Tibial nerve (tissue), 4 donors: ENCODE measurements around the gene HLA-C.

Experiments
- EP300 ChIP-seq, 2 donors: sonication (generic); formaldehyde crosslinking; IDR thresholded peaks; one replicate each; pipeline ENCODE4 v1.6.1; 2017; ENCODE audit warnings: antibody characterized with exemption in 2 of 2, mild to moderate bottlenecking in 1 of 2
- POLR2A ChIP-seq, 2 donors: fragments of 450-650 bp; IDR thresholded peaks; one replicate each; pipeline ENCODE4 v1.6.1; 2017; ENCODE audit warnings: antibody characterized with exemption in 2 of 2, mild to moderate bottlenecking in 2 of 2, moderate library complexity in 2 of 2
- TF ChIP-seq, protein P1 (sequence below), 5 experiments: fragments of 200-600 bp in 3 of 5; fragments of 450-650 bp in 2 of 5; sonication (generic) in 3 of 5; IDR thresholded peaks; one replicate each; pipeline ENCODE4 v1.5.1; 2016 to 2019; ENCODE audit warnings: antibody characterized with exemption in 5 of 5, mild to moderate bottlenecking in 3 of 5, moderate library complexity in 2 of 5

DNA sequence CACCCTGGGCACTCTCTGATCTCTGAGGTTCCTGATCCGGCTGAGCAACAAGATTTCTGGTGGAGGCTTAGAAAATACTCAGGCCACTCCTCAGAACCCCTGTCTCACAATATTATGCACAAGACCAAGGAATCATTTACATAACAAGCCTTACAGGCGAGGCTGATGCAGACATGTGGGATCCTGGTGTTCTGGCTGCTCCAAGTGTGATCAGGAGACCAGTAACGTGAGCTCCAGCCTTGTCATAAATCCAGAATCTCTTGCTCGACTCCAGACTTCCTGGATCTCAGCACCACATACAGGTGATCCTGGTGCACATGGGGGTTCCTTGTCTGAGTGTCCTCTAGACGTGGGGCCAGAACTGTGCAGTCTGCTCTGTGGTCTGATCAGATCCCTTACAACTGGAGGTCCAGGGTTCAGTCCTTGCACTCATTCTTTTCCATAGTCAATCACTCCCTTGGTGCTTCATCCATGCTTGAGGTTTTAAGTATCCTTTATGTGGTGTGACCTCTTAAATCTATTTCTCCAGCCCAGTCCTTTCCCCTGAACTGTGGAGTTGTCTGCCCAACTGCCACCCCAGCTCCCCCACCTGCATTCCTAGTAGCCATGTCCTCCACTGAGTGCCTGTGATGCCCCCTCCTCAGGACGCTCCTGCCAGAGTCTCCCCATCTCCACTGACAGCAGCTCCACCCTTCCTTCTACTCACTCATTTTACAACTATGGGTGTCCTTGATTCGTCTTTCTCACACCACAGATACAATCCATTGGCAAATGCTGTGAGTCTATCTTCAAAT, 5.1 kb downstream of the HLA-C start:
- TF ChIP-seq POLR2A (IDR thresholded peaks at IDR 0.05) = no peak
- TF ChIP-seq EP300 (IDR thresholded peaks at IDR 0.05) = no peak
- TF ChIP-seq, protein P1, sequence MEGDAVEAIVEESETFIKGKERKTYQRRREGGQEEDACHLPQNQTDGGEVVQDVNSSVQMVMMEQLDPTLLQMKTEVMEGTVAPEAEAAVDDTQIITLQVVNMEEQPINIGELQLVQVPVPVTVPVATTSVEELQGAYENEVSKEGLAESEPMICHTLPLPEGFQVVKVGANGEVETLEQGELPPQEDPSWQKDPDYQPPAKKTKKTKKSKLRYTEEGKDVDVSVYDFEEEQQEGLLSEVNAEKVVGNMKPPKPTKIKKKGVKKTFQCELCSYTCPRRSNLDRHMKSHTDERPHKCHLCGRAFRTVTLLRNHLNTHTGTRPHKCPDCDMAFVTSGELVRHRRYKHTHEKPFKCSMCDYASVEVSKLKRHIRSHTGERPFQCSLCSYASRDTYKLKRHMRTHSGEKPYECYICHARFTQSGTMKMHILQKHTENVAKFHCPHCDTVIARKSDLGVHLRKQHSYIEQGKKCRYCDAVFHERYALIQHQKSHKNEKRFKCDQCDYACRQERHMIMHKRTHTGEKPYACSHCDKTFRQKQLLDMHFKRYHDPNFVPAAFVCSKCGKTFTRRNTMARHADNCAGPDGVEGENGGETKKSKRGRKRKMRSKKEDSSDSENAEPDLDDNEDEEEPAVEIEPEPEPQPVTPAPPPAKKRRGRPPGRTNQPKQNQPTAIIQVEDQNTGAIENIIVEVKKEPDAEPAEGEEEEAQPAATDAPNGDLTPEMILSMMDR (IDR thresholded peaks at IDR 0.05) = no peak
